ENCODE results near the gene MYL6B.

DNA sequence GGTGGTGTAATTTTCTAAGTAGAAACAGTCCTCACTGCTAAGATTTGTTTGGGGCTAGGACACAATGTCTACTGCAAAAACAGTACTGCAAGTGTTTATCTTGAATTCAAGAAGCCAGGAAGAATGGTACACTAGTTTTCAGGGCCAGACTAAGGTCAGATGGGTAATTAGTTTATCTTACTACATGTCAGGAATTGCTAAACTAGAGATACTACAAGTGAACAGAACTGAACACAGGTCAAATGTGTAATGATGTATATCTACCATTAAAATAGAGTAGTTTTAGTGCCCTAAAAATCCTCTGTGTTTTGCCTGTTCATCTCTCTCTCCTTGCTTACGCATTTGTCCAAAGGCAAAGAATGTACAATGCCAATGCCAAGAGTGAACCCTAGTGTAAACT is 38.3 kb upstream of the MYL6B start:
- no peak for TF ChIP-seq POLR2A (IDR thresholded peaks at IDR 0.05; ENCODE audit: low read depth)
- TF ChIP-seq, protein P1, sequence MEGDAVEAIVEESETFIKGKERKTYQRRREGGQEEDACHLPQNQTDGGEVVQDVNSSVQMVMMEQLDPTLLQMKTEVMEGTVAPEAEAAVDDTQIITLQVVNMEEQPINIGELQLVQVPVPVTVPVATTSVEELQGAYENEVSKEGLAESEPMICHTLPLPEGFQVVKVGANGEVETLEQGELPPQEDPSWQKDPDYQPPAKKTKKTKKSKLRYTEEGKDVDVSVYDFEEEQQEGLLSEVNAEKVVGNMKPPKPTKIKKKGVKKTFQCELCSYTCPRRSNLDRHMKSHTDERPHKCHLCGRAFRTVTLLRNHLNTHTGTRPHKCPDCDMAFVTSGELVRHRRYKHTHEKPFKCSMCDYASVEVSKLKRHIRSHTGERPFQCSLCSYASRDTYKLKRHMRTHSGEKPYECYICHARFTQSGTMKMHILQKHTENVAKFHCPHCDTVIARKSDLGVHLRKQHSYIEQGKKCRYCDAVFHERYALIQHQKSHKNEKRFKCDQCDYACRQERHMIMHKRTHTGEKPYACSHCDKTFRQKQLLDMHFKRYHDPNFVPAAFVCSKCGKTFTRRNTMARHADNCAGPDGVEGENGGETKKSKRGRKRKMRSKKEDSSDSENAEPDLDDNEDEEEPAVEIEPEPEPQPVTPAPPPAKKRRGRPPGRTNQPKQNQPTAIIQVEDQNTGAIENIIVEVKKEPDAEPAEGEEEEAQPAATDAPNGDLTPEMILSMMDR (IDR thresholded peaks at IDR 0.05): no peak
- TF ChIP-seq POLR2AphosphoS5 (IDR thresholded peaks at IDR 0.05): no peak

All from esophagus muscularis mucosa (tissue), 3 donors.